ENCODE measurements around the gene ARF1. TPM values are rescaled to one million over a fixed set of nuclear protein-coding genes. Genes with fewer than 3 reads are reported as not detected.

Gene ARF1
- total and polyA plus RNA-seq, 2 of the 13 experiments (the other 11 are each of a cell fraction or from before 2014, with no cell fraction given), result 186 to 327 TPM

DNA sequence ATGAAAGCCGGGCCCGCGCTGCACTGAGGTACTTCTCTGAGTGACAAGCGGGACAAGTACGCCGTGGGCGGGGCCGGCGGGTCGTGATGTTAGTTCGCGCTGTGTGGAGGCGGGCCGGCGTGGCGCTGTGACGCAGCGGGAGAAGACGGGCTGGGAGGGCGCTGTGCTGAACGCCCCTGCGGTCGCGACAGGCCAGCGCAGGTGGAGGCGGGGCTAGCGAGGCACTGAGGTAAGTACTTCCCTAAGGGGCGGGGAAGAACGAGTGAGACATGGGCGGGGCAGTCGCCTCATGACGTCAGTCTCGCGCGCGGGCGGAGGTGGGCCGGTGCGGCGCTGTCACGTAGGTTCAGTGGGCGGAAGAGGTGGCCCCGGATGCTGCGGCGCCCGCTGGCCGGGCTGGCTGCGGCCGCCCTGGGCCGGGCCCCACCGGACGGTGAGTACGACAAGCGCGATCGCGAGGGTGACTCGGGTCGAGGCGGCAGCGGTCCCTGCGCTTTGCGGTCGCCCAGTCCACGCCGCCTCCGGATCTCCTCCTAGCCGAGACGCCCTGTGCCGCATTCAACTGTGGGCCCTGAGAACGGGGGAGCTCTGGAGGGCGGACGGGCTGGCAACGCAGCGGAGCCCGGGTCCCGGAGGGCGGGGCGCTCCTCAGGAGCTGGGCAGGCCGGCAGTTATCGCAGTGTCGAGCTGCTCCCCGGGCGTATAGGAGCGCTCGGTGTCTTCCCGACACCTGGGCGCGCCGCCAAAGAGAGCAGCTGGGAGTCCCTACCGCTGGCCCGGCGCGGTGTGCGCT, 57.6 kb downstream of the ARF1 start, which contains the start of gene GUK1 (continued):
- TF ChIP-seq IRF2 (CRISPR knock-in tag; IDR thresholded peaks at IDR 0.05) (peak; percentile 93), ATF7-NPFF (CRISPR knock-in tag; IDR thresholded peaks at IDR 0.05; ENCODE audit: low read depth) (peak; percentile 49; the same call in 1 of the 2 replicates), ZNF557 (CRISPR knock-in tag; IDR thresholded peaks at IDR 0.05) (no peak), KLF6 (CRISPR knock-in tag; IDR thresholded peaks at IDR 0.05) (peak; percentile 71), ZNF773 (CRISPR knock-in tag; IDR thresholded peaks at IDR 0.05; ENCODE audit: borderline replicate concordance) (peak; percentile 53; the same call in 1 of the 2 replicates), ZNF724P (CRISPR knock-in tag; IDR thresholded peaks at IDR 0.05; ENCODE audit: borderline replicate concordance) (peak; percentile 27; the same call in 1 of the 2 replicates), ZNF891 (CRISPR knock-in tag; IDR thresholded peaks at IDR 0.05) (0 out of 2 replicates have a peak, but pooled peaks have one; percentile 13), MIER2 (CRISPR knock-in tag; IDR thresholded peaks at IDR 0.05) (no peak), MTA1 (CRISPR knock-in tag; IDR thresholded peaks at IDR 0.05; ENCODE audit: borderline replicate concordance) (peak; percentile 44; the same call in 1 of the 2 replicates), ZNF556 (CRISPR knock-in tag; IDR thresholded peaks at IDR 0.05; ENCODE audit: borderline replicate concordance) (peak; percentile 85; the same call in 1 of the 2 replicates), DR1 (CRISPR knock-in tag; IDR thresholded peaks at IDR 0.05) (peak; percentile 26; the same call in 1 of the 2 replicates), NFATC3 (CRISPR knock-in tag; IDR thresholded peaks at IDR 0.05) (no peak), ZNF33A (CRISPR knock-in tag; IDR thresholded peaks at IDR 0.05; ENCODE audit: borderline replicate concordance) (0 out of 2 replicates have a peak, but pooled peaks have one; percentile 5), ZFX (CRISPR knock-in tag; IDR thresholded peaks at IDR 0.05; ENCODE audit: low read depth) (peak; percentile 87), HMG20A (CRISPR knock-in tag; IDR thresholded peaks at IDR 0.05; ENCODE audit: borderline replicate concordance) (peak; percentile 24; the same call in 1 of the 2 replicates), ZSCAN25 (CRISPR knock-in tag; IDR thresholded peaks at IDR 0.05) (peak; percentile 10; the same call in 1 of the 2 replicates), SKI (IDR thresholded peaks at IDR 0.05; ENCODE audit: partially characterized antibody) (peak; percentile 46), MAF1 (CRISPR knock-in tag; IDR thresholded peaks at IDR 0.05; ENCODE audit: borderline replicate concordance) (0 out of 2 replicates have a peak, but pooled peaks have one; percentile 78), ZFY (CRISPR knock-in tag; IDR thresholded peaks at IDR 0.05) (peak; percentile 88), JUND (CRISPR knock-in tag; IDR thresholded peaks at IDR 0.05) (peak; percentile 68; the same call in 1 of the 2 replicates)
- TF ChIP-seq, protein P1, sequence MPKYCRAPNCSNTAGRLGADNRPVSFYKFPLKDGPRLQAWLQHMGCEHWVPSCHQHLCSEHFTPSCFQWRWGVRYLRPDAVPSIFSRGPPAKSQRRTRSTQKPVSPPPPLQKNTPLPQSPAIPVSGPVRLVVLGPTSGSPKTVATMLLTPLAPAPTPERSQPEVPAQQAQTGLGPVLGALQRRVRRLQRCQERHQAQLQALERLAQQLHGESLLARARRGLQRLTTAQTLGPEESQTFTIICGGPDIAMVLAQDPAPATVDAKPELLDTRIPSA (CRISPR knock-in tag; IDR thresholded peaks at IDR 0.05; ENCODE audit: borderline replicate concordance), result no peak
- TF ChIP-seq, protein P2, sequence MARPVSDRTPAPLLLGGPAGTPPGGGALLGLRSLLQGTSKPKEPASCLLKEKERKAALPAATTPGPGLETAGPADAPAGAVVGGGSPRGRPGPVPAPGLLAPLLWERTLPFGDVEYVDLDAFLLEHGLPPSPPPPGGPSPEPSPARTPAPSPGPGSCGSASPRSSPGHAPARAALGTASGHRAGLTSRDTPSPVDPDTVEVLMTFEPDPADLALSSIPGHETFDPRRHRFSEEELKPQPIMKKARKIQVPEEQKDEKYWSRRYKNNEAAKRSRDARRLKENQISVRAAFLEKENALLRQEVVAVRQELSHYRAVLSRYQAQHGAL (CRISPR knock-in tag; IDR thresholded peaks at IDR 0.05; ENCODE audit: not compliant biosample characterization), result peak; percentile 36
- TF ChIP-seq, protein P3, sequence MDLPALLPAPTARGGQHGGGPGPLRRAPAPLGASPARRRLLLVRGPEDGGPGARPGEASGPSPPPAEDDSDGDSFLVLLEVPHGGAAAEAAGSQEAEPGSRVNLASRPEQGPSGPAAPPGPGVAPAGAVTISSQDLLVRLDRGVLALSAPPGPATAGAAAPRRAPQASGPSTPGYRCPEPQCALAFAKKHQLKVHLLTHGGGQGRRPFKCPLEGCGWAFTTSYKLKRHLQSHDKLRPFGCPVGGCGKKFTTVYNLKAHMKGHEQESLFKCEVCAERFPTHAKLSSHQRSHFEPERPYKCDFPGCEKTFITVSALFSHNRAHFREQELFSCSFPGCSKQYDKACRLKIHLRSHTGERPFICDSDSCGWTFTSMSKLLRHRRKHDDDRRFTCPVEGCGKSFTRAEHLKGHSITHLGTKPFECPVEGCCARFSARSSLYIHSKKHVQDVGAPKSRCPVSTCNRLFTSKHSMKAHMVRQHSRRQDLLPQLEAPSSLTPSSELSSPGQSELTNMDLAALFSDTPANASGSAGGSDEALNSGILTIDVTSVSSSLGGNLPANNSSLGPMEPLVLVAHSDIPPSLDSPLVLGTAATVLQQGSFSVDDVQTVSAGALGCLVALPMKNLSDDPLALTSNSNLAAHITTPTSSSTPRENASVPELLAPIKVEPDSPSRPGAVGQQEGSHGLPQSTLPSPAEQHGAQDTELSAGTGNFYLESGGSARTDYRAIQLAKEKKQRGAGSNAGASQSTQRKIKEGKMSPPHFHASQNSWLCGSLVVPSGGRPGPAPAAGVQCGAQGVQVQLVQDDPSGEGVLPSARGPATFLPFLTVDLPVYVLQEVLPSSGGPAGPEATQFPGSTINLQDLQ (CRISPR knock-in tag; IDR thresholded peaks at IDR 0.05), result no peak
- TF ChIP-seq, protein P4, sequence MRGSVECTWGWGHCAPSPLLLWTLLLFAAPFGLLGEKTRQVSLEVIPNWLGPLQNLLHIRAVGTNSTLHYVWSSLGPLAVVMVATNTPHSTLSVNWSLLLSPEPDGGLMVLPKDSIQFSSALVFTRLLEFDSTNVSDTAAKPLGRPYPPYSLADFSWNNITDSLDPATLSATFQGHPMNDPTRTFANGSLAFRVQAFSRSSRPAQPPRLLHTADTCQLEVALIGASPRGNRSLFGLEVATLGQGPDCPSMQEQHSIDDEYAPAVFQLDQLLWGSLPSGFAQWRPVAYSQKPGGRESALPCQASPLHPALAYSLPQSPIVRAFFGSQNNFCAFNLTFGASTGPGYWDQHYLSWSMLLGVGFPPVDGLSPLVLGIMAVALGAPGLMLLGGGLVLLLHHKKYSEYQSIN (CRISPR knock-in tag; IDR thresholded peaks at IDR 0.05; ENCODE audit: borderline replicate concordance), result no peak
